SU-DHL-6 (cell line): Measurements from ENCODE around the gene GGT5.
"Not testable (repeated sequence)": the region's sequence is repeated elsewhere in the genome, so short reads cannot be mapped to it uniquely, and the experiment has no call there.

Source experiments
- EZH2phosphoT487 ChIP-seq: fragments of 200-600 bp; sonication (generic), shearing (Covaris generic); conservative IDR thresholded peaks from 2 replicates; pipeline ENCODE4 v1.6.1; 2018; ENCODE audit warnings: mild to moderate bottlenecking, antibody characterized with exemption, low read length, moderate library complexity, mixed read lengths
- TF ChIP-seq, protein P1 (sequence below): fragments of 200-600 bp; sonication (generic); IDR thresholded peaks from one replicate; pipeline ENCODE4 v1.5.1; 2017; ENCODE audit warnings: antibody characterized with exemption, mild to moderate bottlenecking, low read length, moderate library complexity; ENCODE audit not compliant: insufficient read depth, poor library complexity, severe bottlenecking

DNA sequence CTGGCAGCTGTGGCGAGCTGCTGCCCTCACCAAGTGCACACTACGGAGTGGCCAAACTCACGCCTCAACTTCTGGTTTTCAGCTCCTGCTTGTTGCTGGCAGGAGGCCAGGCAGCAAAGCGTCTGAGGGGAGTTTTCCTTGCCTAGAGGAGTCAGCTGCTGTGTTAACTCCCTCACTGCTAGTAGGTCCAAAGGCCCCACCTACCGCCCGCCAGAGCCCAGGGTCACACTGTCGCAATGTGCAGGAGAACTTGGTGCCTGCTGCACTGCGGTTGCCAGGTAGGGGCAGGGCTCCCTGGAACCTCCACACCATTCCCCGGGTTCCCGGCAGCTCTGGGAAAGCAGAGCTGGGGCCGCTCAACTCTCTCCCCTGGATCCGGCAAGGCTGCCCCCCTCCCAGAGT lies at the start of gene GGT5:
- TF ChIP-seq, protein P1, sequence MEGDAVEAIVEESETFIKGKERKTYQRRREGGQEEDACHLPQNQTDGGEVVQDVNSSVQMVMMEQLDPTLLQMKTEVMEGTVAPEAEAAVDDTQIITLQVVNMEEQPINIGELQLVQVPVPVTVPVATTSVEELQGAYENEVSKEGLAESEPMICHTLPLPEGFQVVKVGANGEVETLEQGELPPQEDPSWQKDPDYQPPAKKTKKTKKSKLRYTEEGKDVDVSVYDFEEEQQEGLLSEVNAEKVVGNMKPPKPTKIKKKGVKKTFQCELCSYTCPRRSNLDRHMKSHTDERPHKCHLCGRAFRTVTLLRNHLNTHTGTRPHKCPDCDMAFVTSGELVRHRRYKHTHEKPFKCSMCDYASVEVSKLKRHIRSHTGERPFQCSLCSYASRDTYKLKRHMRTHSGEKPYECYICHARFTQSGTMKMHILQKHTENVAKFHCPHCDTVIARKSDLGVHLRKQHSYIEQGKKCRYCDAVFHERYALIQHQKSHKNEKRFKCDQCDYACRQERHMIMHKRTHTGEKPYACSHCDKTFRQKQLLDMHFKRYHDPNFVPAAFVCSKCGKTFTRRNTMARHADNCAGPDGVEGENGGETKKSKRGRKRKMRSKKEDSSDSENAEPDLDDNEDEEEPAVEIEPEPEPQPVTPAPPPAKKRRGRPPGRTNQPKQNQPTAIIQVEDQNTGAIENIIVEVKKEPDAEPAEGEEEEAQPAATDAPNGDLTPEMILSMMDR: not testable (repeated sequence)
- TF ChIP-seq EZH2phosphoT487: not testable (repeated sequence)
